OCI-LY7 (cell line): ENCODE results near the gene CPHXL2.

Experiments
- CTCF ChIP-seq: fragments of 200-600 bp; sonication (generic); conservative IDR thresholded peaks from 2 replicates; pipeline ENCODE4 v1.5.1; 2014; ENCODE audit warnings: mild to moderate bottlenecking, antibody characterized with exemption, low read length, moderate library complexity, mixed read lengths
- EZH2phosphoT487 ChIP-seq: fragments of 200-600 bp; sonication (generic); IDR thresholded peaks from 2 replicates; pipeline ENCODE4 v1.6.1; 2018; ENCODE audit warnings: low read depth, borderline replicate concordance, mild to moderate bottlenecking, mixed run types, antibody characterized with exemption, low read length, moderate library complexity, mixed read lengths

GRCh38 chr16:75617121-75617520 is 59.7 kb downstream of the CPHXL2 start:
- TF ChIP-seq CTCF (no peak), EZH2phosphoT487 (no peak)
